MM.1S (cell line): ENCODE results near the gene S100Z.

ENCODE experiments used
- DNase-seq: peaks from one replicate; pipeline ENCODE4 v3.0.0-alpha.2; 2015
- H2AFZ ChIP-seq: fragments of 300-600 bp; sonication (generic); 2 replicates; pipeline ENCODE4 v1.6.0; 2016; ENCODE audit warnings: antibody characterized with exemption, low read length
- H3F3A ChIP-seq: fragments of 300-600 bp; sonication (generic); 2 replicates; pipeline ENCODE4 v1.6.1; 2016; ENCODE audit warnings: mild to moderate bottlenecking, antibody characterized with exemption, low read length, moderate library complexity, mixed read lengths; ENCODE audit not compliant: insufficient read depth
- H3K27ac ChIP-seq: fragments of 300-600 bp; sonication (generic); 2 replicates; pipeline ENCODE4 v1.5.1; 2016; ENCODE audit warnings: mild to moderate bottlenecking, low read length
- H3K27me3 ChIP-seq: fragments of 300-600 bp; sonication (generic); replicated peaks from 2 replicates; pipeline ENCODE4 v1.6.0; 2016; ENCODE audit warnings: low read length; ENCODE audit not compliant: insufficient read depth
- H3K36me3 ChIP-seq: fragments of 300-600 bp; sonication (generic); replicated peaks from 2 replicates; pipeline ENCODE4 v1.6.1; 2016; ENCODE audit warnings: mild to moderate bottlenecking, low read length, mixed read lengths; ENCODE audit not compliant: insufficient read depth
- H3K4me1 ChIP-seq: fragments of 300-600 bp; sonication (generic); 2 replicates; pipeline ENCODE4 v1.6.1; 2016; ENCODE audit warnings: low read length, mixed read lengths
- H3K4me2 ChIP-seq: fragments of 300-600 bp; sonication (generic); 2 replicates; pipeline ENCODE4 v1.6.0; 2016; ENCODE audit warnings: low read depth, low read length
- H3K4me3 ChIP-seq: fragments of 300-600 bp; sonication (generic); 2 replicates; pipeline ENCODE4 v1.5.1; 2016; ENCODE audit warnings: low read length, mixed read lengths
- H3K79me2 ChIP-seq: fragments of 300-600 bp; sonication (generic); 2 replicates; pipeline ENCODE4 v1.6.1; 2016; ENCODE audit warnings: mixed run types, low read length, mixed read lengths
- H3K9ac ChIP-seq: fragments of 300-600 bp; sonication (generic); 2 replicates; pipeline ENCODE4 v1.6.1; 2016; ENCODE audit warnings: low read length, mixed read lengths
- H3K9me2 ChIP-seq: fragments of 300-600 bp; sonication (generic); replicated peaks from 2 replicates; pipeline ENCODE4 v1.6.1; 2016; ENCODE audit warnings: mild to moderate bottlenecking, low read length, mixed read lengths; ENCODE audit not compliant: insufficient read depth
- H3K9me3 ChIP-seq: fragments of 300-600 bp; sonication (generic); replicated peaks from 2 replicates; pipeline ENCODE4 v1.6.1; 2016; ENCODE audit warnings: mild to moderate bottlenecking, low read length, mixed read lengths; ENCODE audit not compliant: insufficient read depth
- H4K20me1 ChIP-seq: fragments of 300-600 bp; sonication (generic); 2 replicates; pipeline ENCODE4 v1.6.1; 2016; ENCODE audit warnings: mild to moderate bottlenecking, low read length, moderate library complexity, mixed read lengths; ENCODE audit not compliant: insufficient read depth
- CTCF ChIP-seq: fragments of 300-600 bp; sonication (generic); IDR thresholded peaks from 2 replicates; pipeline ENCODE4 v1.5.1; 2016; ENCODE audit warnings: antibody characterized with exemption, low read length, mixed read lengths
- EZH2 ChIP-seq: fragments of 300-600 bp; sonication (generic); optimal IDR thresholded peaks from 2 replicates; pipeline ENCODE3; 2017; ENCODE audit warnings: low read depth, mild to moderate bottlenecking, antibody characterized with exemption, low read length, mixed read lengths
- EZH2phosphoT487 ChIP-seq: fragments of 300-600 bp; sonication (generic); IDR thresholded peaks from 2 replicates; pipeline ENCODE4 v1.6.1; 2018; ENCODE audit warnings: antibody characterized with exemption, low read length

The S100Z gene

GRCh38 chr5:76807296-76807695, 42.5 kb upstream of the S100Z start:
- TF ChIP-seq EZH2 (no peak), CTCF (no peak), EZH2phosphoT487 (no peak)
- H3K27ac ChIP-seq = no peak overlapping the region
- H3K4me2 ChIP-seq = no peak overlapping the region
- no peaks in the 10 kb centered on the region for H3F3A ChIP-seq
- no peak overlapping the region for H3K4me3 ChIP-seq
- no peak for DNase-seq
- H3K36me3 ChIP-seq = no peaks in the 10 kb centered on the region
- H4K20me1 ChIP-seq = no peaks in the 10 kb centered on the region
- no peaks in the 10 kb centered on the region for H3K9me2 ChIP-seq
- H2AFZ ChIP-seq = no peak overlapping the region
- no peaks in the 10 kb centered on the region for H3K9me3 ChIP-seq
- H3K27me3 ChIP-seq = no peaks in the 10 kb centered on the region
- H3K4me1 ChIP-seq = no peaks in the 10 kb centered on the region
- H3K9ac ChIP-seq = no peak overlapping the region
- no peaks in the 10 kb centered on the region for H3K79me2 ChIP-seq

DNA sequence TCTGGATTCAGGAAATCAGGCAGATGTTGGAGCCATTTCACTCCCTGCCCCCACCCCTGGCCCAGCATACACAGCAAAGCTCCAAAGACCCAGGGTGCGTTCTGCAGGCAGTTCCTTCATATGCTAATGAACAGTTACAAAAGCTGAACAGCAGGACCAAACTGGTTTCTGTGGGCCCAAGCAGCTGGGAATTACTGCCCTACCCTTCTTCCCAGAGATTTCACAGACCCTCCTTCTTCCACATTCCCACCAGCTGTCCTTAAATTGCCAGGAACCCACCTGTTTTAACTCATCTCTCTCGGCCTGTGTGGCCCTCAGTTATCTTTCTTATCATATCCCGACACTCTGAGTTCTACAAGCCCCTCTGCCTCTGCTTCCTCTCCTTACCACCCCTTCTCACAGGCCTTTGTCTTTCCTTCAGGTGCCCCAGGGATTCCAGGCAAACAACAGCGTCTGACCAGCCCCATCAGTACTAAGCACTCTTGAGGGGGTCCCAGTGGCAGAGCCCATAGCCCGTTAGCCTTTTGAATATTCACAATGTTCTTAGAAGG, 41.6 kb upstream of the S100Z start:
- Histone ChIP-seq H3K4me3 (no peak overlapping the region), H2AFZ (no peak overlapping the region), H3K36me3 (no peaks in the 10 kb centered on the region), H3K9me3 (no peaks in the 10 kb centered on the region), H3K27ac (no peak overlapping the region), H3F3A (no peaks in the 10 kb centered on the region), H4K20me1 (no peaks in the 10 kb centered on the region), H3K27me3 (no peaks in the 10 kb centered on the region), H3K4me1 (no peaks in the 10 kb centered on the region), H3K9me2 (no peaks in the 10 kb centered on the region), H3K79me2 (no peaks in the 10 kb centered on the region), H3K9ac (no peak overlapping the region), H3K4me2 (no peak overlapping the region)
- no peak for DNase-seq
- TF ChIP-seq EZH2phosphoT487 (no peak), EZH2 (no peak), CTCF (no peak)

DNA sequence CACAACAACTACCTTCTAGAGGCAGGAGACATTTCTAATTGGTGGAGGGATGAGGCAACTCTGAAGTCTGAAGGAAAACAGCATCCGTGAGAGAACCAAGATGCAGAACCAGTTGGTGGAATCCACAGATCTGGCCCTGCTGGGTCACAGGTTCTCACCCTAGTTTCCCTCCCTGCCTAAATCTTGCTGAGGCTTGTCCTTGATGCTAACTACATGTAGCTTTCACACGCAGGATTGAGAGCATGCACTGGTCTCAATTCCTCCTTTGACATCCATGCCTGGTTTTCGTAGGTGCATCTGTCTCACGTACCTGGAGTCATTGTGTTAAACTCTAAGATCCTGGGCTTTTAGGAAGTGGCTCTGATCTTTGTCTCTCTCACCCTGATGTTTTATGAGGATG, 40.7 kb upstream of the S100Z start:
- H3K4me1 ChIP-seq = no peaks in the 10 kb centered on the region
- no peak for DNase-seq
- no peak overlapping the region for H3K4me3 ChIP-seq
- no peaks in the 10 kb centered on the region for H3K27me3 ChIP-seq
- no peaks in the 10 kb centered on the region for H4K20me1 ChIP-seq
- H2AFZ ChIP-seq = no peak overlapping the region
- H3K79me2 ChIP-seq = no peaks in the 10 kb centered on the region
- no peak overlapping the region for H3K9ac ChIP-seq
- no peaks in the 10 kb centered on the region for H3K9me2 ChIP-seq
- no peak overlapping the region for H3K27ac ChIP-seq
- no peaks in the 10 kb centered on the region for H3F3A ChIP-seq
- H3K36me3 ChIP-seq = no peaks in the 10 kb centered on the region
- no peaks in the 10 kb centered on the region for H3K9me3 ChIP-seq
- H3K4me2 ChIP-seq = no peak overlapping the region
- TF ChIP-seq EZH2 (no peak), EZH2phosphoT487 (no peak), CTCF (no peak)

DNA sequence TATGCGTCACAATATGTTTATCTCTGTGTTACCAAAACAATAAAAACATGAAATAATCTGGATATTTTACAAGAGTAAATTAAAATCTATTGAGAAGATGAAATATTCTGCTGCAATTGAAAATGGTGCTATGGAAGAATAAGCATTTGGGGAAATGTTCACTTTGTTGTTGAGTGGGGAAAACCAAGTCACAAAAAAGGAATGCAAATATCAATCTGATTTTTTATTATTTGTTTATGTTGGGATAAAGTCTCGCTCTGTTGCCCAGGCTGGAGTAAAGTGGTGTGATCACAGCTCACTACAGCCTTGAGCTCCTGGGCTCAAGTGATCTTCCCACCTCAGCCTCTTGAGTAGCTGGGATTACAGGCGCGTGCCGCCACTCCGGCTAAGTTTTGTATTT, 39.6 kb upstream of the S100Z start:
- no peak overlapping the region for H3K4me3 ChIP-seq
- H3K27me3 ChIP-seq = no peaks in the 10 kb centered on the region
- H3K4me2 ChIP-seq = no peak overlapping the region
- no peak overlapping the region for H3K27ac ChIP-seq
- H3K36me3 ChIP-seq = no peaks in the 10 kb centered on the region
- no peaks in the 10 kb centered on the region for H3K9me3 ChIP-seq
- no peaks in the 10 kb centered on the region for H3K9me2 ChIP-seq
- TF ChIP-seq EZH2phosphoT487 = no peak
- no peak for TF ChIP-seq CTCF
- no peak for TF ChIP-seq EZH2
- no peak for DNase-seq
- no peak overlapping the region for H2AFZ ChIP-seq
- H3F3A ChIP-seq = no peaks in the 10 kb centered on the region
- no peaks in the 10 kb centered on the region for H3K79me2 ChIP-seq
- H3K9ac ChIP-seq = no peak overlapping the region
- no peaks in the 10 kb centered on the region for H3K4me1 ChIP-seq
- H4K20me1 ChIP-seq = no peaks in the 10 kb centered on the region
